GM19324 (cell line): Measurements from ENCODE around the gene SH2D3C.

Experiments used
- ATAC-seq: cut with Tn5 transposase; IDR thresholded peaks from one replicate; pipeline ENCODE4 v1.9.1; 2021; ENCODE audit warnings: mild to moderate bottlenecking, moderate library complexity; ENCODE audit not compliant: unreplicated experiment, low FRiP score

Gene SH2D3C

DNA sequence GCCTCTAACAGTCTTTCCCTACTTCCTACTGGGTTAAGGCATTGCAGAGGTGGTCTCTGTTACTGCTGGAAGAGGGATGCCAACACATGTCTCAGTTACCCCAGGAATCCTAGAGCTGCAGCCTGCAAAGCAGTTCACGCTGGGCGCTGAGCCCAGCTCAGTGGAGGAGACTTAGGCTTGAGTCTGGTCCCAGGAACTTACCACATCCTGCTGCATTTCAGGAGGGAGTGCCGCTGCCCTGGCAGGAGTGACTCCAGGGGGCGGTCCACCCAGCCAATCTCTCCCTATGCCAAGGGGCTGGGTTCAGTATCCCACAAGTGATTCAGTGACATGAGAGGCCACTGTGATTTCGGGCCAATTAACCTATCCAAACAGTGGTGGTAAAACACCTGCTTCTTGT is 55.0 kb downstream of the SH2D3C start:
- no peak for ATAC-seq

DNA sequence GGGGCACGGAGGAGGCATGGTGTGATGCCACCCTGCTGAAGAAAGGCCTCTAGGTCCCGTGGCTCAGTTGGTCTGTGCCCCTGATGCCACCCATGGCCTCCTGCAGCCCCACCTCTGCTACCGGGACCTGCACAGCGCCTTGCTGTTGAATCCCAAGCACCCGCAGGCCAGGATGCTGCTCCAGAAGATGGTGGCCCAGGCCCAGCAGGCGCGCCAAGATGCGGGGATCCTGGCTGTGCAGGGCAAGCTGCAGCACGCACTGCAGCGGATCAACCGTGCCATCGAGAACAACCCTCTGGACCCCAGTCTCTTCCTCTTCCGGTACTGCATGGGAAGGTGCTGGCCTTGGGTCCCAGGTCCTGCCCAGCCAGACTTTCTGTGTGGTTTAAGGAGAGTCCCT is 55.5 kb downstream of the SH2D3C start:
- no peak for ATAC-seq

DNA sequence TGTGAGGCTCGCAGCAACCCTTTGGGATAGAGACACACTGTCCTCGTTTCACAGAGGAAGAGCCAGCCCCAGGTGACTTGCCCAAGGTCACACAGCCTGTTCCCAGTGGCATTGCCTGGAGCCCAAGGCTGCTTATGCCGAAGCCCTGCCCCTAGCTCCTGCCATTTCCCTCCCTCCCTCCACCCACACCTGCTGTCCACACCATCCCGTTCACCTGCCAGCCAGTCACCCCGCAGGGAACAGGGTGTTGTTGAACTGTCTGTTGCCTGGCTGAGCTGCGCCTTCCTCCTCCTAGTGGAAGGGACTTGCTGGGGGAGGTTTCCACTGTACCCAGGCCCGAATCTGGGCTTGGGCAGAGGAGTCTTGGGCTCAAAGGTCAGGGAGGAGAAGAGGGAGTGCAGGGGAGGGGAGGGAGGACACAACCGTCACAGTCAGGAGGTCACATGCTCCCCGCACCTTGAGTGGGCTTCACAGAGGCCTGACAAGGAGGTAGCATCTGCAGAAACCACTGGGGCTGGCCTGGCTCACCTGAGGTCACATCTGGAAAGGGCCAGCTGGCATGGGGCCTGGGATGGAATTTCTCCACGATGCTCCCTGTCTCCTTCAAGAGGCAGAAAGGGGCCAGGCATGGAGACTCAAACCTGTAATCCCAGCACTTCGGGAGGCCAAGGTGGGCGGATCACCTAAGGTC is 56.3 kb downstream of the SH2D3C start:
- ATAC-seq: no peak

GRCh38 chr9:127721391-127721821 is 57.1 kb downstream of the SH2D3C start:
- ATAC-seq: no peak

DNA sequence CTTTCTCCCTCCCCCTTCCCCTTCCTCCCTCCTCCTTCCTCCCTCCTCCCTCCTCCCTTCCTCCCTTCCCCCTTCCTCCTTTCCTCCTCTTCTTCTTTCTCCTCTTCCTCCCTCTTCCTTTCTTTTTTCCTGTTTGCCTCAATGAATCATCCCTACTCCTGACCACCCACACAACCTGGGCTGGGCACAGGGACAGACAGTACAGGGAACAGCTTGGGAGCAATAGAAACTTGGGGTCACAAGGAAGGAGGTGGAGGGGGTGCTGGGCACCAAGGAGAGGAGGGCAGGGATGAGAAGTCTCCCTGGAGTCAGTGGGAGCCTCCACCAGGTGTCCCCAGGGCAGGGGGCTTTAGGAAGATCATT is 57.6 kb downstream of the SH2D3C start:
- no peak for ATAC-seq

GRCh38 chr9:127720031-127720864 is 58.2 kb downstream of the SH2D3C start:
- ATAC-seq: no peak

GRCh38 chr9:127717766-127718165 is 60.7 kb downstream of the SH2D3C start:
- ATAC-seq: no peak

GRCh38 chr9:127716412-127716811 is 62.1 kb downstream of the SH2D3C start:
- no peak for ATAC-seq

GRCh38 chr9:127715470-127716337 is 62.8 kb downstream of the SH2D3C start, which contains the start of the genes PTRH1 and TTC16:
Gene PTRH1, minus strand, starts transcription at chr9:127715663. Its CDS starts 24 bp downstream, at chr9:127715639.
Gene TTC16, plus strand, starts transcription at chr9:127716079. Its CDS starts 67 bp downstream, at chr9:127716146.
- ATAC-seq: peak; percentile 94

DNA sequence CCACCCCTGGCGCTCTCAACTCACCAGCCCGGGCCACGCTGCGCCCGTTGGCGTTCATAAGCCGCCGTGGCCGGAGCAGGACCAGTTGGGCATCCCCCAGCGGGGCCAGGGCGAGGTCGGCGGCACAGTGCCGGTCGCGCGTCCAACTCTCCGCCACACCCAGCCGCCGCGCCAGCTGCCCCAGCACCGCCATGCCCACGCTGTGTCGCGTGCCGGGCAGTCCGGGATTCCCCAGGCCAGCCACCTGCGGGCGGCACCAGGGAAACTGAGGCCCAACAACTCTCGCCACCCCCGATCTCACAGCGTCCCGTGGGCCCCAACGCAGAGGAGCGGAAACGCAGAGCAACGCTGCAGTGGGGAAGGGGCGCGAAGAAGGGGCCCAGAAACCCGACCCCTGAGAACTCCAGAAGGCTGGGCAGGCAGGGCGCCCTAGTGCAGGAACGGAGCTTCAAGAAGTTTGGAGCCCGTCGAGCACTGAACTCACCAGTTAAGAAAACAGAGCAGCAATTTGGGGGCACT is 63.5 kb downstream of the SH2D3C start:
- ATAC-seq: no peak

- ATAC-seq: no peak
Measured at GRCh38 chr9:127714020-127714750, 64.3 kb downstream of the SH2D3C start.

DNA sequence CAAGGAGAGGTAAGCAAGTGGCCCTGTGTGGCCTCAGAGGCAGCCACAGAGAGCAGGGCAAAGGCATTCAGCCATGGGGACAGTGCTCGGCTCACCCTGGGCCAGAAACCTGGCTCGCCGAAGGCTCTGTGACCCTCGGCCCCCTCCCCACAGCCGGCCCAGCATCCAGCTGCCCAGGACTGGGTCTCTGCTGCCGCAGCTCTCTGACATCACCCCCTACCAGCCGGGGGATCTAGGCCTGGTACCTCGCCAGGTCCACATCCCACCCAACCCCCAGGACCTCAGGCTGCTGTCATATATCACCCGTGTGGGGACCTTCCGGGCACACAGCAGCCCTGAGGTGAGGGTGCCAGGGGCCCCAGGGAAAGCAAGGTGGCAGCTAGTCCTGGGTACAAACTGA is 65.6 kb downstream of the SH2D3C start:
- ATAC-seq: no peak

GRCh38 chr9:127712371-127712770 is 66.1 kb downstream of the SH2D3C start:
- ATAC-seq: no peak

- ATAC-seq: no peak
Measured at GRCh38 chr9:127711831-127712274, 66.6 kb downstream of the SH2D3C start.

- ATAC-seq: no peak
Measured at GRCh38 chr9:127711226-127711701, 67.2 kb downstream of the SH2D3C start.

- no peak for ATAC-seq
Measured at GRCh38 chr9:127710204-127710783, 68.2 kb downstream of the SH2D3C start.

- no peak for ATAC-seq
Measured at GRCh38 chr9:127708952-127709587, 69.4 kb downstream of the SH2D3C start.

DNA sequence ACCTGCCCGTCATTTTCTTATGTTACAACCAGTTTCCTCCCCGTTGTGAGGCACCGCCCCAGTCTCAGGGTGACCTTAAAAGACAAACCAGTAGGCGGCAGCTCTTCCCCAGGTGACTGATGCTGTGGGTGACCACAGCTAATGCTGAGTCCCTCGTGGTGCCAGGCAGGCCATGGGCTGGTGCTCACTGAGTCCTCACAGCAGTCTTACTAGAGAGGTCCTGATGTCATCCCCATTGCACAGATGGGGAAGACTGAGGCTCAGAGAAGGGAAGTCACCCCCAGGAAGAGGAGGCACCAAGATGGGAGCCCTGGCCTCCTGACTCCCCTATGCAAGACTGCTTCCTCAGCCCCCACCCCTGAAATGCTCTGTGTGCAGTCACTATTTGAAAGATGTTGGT is 70.7 kb downstream of the SH2D3C start:
- ATAC-seq: no peak

DNA sequence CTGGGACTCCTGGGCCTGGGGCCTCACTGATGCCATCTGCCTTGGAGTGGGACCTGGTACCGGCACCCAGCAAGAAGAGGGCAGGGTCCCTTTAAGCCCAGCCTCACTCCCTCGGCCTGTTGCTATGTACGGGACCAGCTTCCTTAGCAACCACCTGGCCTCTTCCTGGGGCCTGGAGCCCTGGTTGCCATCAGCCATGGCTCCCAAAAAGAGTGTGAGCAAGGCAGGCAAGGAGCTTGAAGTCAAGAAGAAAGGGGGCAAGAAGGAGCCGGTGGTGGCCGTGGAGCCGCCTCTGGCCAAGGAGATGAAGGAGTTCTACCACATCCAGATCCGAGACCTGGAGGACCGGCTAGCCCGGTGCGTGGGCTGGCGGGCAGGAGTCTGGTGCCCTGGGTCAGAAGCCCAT is 71.6 kb downstream of the SH2D3C start, which contains the start of gene CFAP157:
CFAP157 (plus strand) TSS at position 153 of the 406 bp plus-strand sequence; CDS start at position 197, 44 bp downstream.
- ATAC-seq: no peak
